Naive B cell (primary cell): Measurements from ENCODE around the gene GNGT1. TPM values are rescaled to one million over a fixed set of nuclear protein-coding genes. Genes with fewer than 3 reads are reported as not detected.
"Not testable (repeated sequence)": the region's sequence is repeated elsewhere in the genome, so short reads cannot be mapped to it uniquely, and the experiment has no call there.

ENCODE experiments used
- ATAC-seq, 2 donors: fragments of 150-1000 bp; cut with Tn5 transposase; 2 replicates each; pipeline ENCODE4 v1.10.0; 2021; ENCODE audit warnings: low read depth in 2 of 2, mild to moderate bottlenecking in 2 of 2, moderate library complexity in 2 of 2
- DNase-seq: peaks from one replicate; pipeline ENCODE4 v3.0.0; 2022
- H3K27ac Mint-ChIP-seq, 6 donors: one replicate each; pipeline ENCODE4 v1.8.0; 2020 to 2022; ENCODE audit warnings: mild to moderate bottlenecking in 6 of 6, mixed read lengths in 6 of 6, moderate library complexity in 5 of 6, inconsistent platforms in 2 of 6
- H3K27me3 Mint-ChIP-seq, 3 donors: one replicate each; pipeline ENCODE4 v1.8.0; 2021 to 2022; ENCODE audit warnings: mixed read lengths in 3 of 3, mild to moderate bottlenecking in 1 of 3
- H3K36me3 Mint-ChIP-seq, 2 donors: one replicate each; pipeline ENCODE4 v1.8.0; 2020 to 2022; ENCODE audit warnings: mixed read lengths in 2 of 2, inconsistent platforms in 1 of 2, mild to moderate bottlenecking in 1 of 2
- H3K4me1 Mint-ChIP-seq, 3 donors: one replicate each; pipeline ENCODE4 v1.8.0; 2020 to 2022; ENCODE audit warnings: mixed read lengths in 3 of 3, inconsistent platforms in 1 of 3, mild to moderate bottlenecking in 1 of 3, moderate library complexity in 1 of 3
- H3K4me3 Mint-ChIP-seq, 8 donors: one replicate each; pipeline ENCODE4 v1.8.0; 2020 to 2022; ENCODE audit warnings: mild to moderate bottlenecking in 8 of 8, mixed read lengths in 8 of 8, moderate library complexity in 8 of 8, inconsistent platforms in 2 of 8
- H3K9me3 Mint-ChIP-seq, 7 donors: one replicate each; pipeline ENCODE4 v1.8.0; 2020 to 2022; ENCODE audit warnings: mixed read lengths in 7 of 7, mild to moderate bottlenecking in 5 of 7, inconsistent platforms in 2 of 7, moderate library complexity in 1 of 7
- polyA plus RNA-seq, 6 donors: library from polyadenylated mRNA; unstranded; fragments of 300-500 nt; fragmentation: Illumina TruSeq; gene quantifications; one replicate each; pipeline ENCODE4 v1.2.3, GENCODE V29; 2021; ENCODE audit warnings: low read depth in 6 of 6

GNGT1 gene
- polyA plus RNA-seq, 6 donors from 2014 or later: not detected

DNA sequence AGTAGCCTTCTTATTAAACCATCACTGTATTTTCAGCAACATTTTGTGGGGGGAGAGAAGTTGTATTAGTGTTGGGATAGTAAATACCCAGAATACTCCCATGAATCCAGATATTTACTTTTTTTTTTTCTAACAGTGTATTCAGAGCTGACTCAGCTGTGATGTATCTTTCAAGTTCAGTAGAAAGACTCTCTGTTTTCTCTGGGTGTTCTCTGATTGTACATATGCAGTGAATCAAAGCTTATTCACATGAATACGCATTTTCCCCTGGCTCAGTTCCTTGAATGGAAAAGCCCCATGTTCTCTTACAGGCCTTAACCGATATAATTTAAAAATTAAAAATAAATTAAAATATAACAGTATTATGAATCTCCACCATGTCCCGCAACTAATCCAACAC, 17.1 kb upstream of the GNGT1 start:
- Mint-ChIP-seq H3K27me3 (peaks cover 55 to 67% (median 63%) of the 10 kb centered on the region in 3 donors), H3K4me1 (peaks cover 12 to 15% (median 15%) of the 10 kb centered on the region in 3 donors), H3K4me3 (peak overlapping the region in 4 of 8 donors; percentile 62 to 94 (median 88)), H3K27ac (no peak overlapping the region), H3K9me3 (peaks cover 0 to 4% (median 0%) of the 10 kb centered on the region in 7 donors), H3K36me3 (peaks cover 4 to 7% of the 10 kb centered on the region in 2 donors)
- DNase-seq: no peak
- ATAC-seq: no peak

DNA sequence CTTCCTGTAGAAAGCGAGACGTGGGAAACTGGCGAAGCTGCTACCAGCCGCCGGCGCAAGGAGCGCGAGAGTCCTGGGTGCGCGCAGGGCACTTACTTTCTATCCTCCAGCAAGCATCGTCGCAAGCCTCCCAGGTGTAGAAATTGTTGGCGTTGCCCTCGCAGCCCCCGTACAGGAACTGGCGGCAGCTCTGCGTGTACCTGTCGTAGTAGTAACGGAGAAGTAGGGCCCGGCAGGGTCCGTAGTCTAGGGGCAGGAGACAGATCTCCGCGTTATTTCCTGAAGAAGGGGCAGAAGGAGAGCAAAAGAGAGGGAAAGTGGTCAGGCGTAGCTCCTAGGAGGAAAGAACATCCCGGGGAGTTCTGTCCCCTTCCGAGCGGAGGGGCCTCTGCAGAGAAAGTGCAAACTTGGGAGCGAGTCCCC, 16.3 kb upstream of the GNGT1 start:
- H3K27ac Mint-ChIP-seq: no peak overlapping the region
- H3K4me3 Mint-ChIP-seq: peak overlapping the region; percentile 62 to 94 (median 88)
- H3K4me1 Mint-ChIP-seq: peaks cover 12 to 15% (median 15%) of the 10 kb centered on the region in 3 donors
- peaks cover 55 to 68% (median 66%) of the 10 kb centered on the region in 3 donors for H3K27me3 Mint-ChIP-seq
- peak; percentile 52 to 61 for ATAC-seq
- DNase-seq: peak; percentile 8
- H3K36me3 Mint-ChIP-seq: peaks cover 4 to 7% of the 10 kb centered on the region in 2 donors
- peaks cover 0 to 4% (median 0%) of the 10 kb centered on the region in 7 donors for H3K9me3 Mint-ChIP-seq

DNA sequence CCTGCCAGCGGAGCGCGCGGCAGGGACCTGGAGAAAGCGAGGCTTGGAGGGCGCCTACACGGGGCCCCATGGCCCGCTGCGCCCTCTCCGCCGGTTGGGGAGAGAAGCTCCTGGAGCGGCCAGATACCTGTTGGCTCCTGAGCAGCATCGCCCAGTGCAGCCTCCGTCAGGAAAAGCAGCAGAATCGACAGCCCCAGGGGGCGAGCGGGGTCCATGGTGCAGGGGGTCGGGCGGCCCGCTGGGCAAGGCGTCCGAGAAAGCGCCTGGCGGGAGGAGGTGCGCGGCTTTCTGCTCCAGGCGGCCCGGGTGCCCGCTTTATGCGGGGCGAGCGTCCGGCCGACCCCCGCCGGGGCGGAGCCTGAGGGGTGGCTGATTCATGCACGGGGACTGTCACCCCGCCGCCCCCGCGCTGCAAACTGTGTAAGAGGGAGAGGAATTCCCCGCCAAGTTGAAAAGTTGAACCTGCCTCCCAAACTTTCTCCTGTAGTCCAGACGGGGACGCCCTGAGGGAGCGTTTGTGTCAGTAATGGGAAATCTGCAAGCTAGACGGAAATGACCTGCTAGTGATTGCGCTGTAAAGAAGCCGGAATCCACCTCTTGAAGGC, 15.8 kb upstream of the GNGT1 start, which contains the start of gene TFPI2:
TFPI2 (minus strand) TSS at position 290 of the 605 bp plus-strand sequence; CDS start at position 215, 75 bp downstream.
- Mint-ChIP-seq H3K27ac (no peak within 1 kb of the TSS), H3K4me3 (peak within 1 kb of the TSS; percentile 62 to 94 (median 88)), H3K36me3 (peaks cover 4 to 7% of the 10 kb centered on the region in 2 donors), H3K4me1 (peaks cover 12 to 15% (median 15%) of the 10 kb centered on the region in 3 donors), H3K9me3 (peaks cover 0 to 4% (median 0%) of the 10 kb centered on the region in 7 donors), H3K27me3 (peaks cover 55 to 72% (median 68%) of the 10 kb centered on the region in 3 donors)
- DNase-seq (peak; percentile 9), ATAC-seq (peak; percentile 47 to 55)

DNA sequence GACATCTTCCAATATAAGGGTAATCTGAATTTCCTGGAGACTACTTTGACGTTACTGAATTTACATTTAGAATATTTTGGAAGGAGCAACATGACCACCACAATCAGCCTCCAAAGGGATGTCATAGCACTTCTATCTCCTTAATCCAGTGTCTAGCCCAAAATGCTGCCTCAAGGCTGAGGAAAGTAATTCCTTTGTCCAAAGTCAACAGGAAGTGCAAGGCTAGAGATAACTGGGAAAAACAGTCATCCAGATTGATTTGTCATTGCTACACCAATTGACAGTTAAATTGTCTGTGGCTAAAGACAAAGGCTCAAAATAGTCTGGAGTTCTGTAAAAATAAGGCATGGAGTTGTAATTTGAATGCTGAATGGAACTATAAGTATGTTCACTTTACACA, 11.9 kb upstream of the GNGT1 start:
- H3K27me3 Mint-ChIP-seq: peaks cover 48 to 76% (median 67%) of the 10 kb centered on the region in 3 donors
- peaks cover 4 to 7% of the 10 kb centered on the region in 2 donors for H3K36me3 Mint-ChIP-seq
- H3K9me3 Mint-ChIP-seq: peaks cover 0 to 4% (median 0%) of the 10 kb centered on the region in 7 donors
- H3K27ac Mint-ChIP-seq: no peak overlapping the region
- H3K4me3 Mint-ChIP-seq: no peak overlapping the region
- ATAC-seq (no peak), DNase-seq (no peak)
- H3K4me1 Mint-ChIP-seq: peaks cover 12 to 15% (median 13%) of the 10 kb centered on the region in 3 donors

DNA sequence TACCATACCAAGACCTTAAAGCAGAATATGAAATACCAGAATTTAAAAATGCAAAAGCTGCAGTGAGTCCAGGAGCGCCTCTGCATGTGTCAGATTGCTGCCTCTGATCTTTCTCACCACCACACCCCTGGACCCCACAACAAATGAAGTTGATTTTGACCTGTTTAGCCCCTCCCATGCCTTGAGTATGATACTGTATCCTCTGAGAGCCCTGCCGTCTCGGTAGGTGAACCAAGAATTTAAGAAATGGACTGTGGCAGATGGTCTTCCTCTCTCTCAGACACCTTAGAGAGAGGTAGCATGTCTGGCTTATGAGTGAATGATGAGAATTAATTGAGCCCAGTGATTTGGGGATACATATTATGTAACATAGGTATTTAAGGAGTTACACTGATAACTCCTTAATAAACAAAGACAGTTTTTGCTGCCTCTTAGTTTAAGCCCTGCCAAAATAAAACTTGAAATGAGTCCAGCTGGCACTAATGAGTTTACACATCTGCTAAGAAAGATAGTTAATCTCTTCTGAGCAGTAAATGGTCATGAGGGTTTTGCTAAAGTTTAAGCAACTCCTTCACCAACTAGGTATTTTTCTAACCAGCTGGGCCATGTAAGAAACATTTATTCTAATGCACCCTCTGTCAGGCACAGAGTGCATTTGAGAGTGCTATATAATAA, 11.3 kb upstream of the GNGT1 start:
- ATAC-seq (no peak), DNase-seq (no peak)
- peaks cover 47 to 76% (median 66%) of the 10 kb centered on the region in 3 donors for H3K27me3 Mint-ChIP-seq
- H3K4me3 Mint-ChIP-seq: no peak overlapping the region
- peaks cover 0 to 4% (median 0%) of the 10 kb centered on the region in 7 donors for H3K9me3 Mint-ChIP-seq
- H3K4me1 Mint-ChIP-seq: peaks cover 6 to 9% (median 7%) of the 10 kb centered on the region in 3 donors
- no peak overlapping the region for H3K27ac Mint-ChIP-seq
- peaks cover under 1 to 3% of the 10 kb centered on the region in 2 donors for H3K36me3 Mint-ChIP-seq

DNA sequence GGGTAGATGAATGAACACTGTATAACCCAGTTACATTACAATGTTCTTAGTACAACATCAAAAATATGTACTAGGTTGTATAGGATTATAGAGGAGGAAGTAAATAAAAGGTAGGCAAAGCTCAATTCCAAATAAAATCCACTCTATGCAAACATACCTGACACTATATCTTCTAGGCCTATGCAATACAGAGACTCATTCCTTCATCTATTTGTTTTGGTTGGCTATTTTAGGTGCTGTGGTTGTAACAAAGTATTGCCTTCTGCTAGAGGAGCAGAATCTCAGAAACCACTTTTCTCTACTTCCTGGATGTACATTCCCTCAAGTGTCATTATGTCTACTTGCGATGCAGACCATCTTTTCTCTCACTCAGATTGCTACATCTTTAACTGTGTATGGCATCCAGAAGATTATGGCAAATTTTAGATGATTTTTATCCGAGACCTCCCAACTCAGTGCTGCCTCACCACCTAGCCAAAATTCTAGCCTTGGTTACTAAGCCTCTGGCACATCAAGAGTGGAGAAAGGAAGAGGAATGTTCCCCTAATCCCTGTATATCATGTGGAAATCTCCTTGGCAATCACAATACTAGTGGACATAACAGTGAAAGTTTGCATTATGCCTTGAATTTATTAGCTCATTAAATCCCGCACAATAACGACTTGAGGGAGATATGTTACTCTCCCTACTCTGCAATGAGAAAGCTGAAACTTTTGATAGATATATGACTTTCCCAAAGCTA, 10.3 kb upstream of the GNGT1 start:
- Mint-ChIP-seq H3K27ac (no peak overlapping the region), H3K36me3 (no peaks in the 10 kb centered on the region), H3K4me1 (peaks cover 0 to under 1% (median 0%) of the 10 kb centered on the region in 3 donors), H3K4me3 (no peak overlapping the region), H3K9me3 (peaks cover 0 to 4% (median 0%) of the 10 kb centered on the region in 7 donors), H3K27me3 (peaks cover 42 to 70% (median 64%) of the 10 kb centered on the region in 3 donors)
- no peak for DNase-seq
- ATAC-seq: no peak

DNA sequence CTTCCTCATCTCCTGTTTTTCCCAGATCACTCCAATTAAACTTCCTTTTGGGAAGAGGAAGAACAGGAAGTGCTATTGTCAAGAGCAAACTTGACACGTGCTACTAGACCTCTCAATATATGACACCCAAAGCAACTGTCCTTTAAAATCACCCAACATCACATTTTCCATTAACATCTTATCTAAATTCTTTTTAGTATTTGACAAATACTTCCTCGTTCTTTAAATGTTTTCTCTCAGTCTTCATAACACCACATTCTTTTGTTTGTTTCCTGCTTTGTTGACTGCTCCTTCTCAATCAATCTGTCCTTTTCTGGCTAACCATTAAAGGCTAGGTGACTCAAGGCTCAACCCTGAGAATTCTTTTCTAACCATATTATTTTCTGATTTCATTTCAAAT, 8.7 kb upstream of the GNGT1 start:
- Mint-ChIP-seq H3K27me3 (peaks cover 26 to 60% (median 52%) of the 10 kb centered on the region in 3 donors), H3K36me3 (no peaks in the 10 kb centered on the region), H3K9me3 (no peaks in the 10 kb centered on the region), H3K4me3 (no peak overlapping the region), H3K4me1 (no peaks in the 10 kb centered on the region), H3K27ac (no peak overlapping the region)
- ATAC-seq (no peak), DNase-seq (no peak)

DNA sequence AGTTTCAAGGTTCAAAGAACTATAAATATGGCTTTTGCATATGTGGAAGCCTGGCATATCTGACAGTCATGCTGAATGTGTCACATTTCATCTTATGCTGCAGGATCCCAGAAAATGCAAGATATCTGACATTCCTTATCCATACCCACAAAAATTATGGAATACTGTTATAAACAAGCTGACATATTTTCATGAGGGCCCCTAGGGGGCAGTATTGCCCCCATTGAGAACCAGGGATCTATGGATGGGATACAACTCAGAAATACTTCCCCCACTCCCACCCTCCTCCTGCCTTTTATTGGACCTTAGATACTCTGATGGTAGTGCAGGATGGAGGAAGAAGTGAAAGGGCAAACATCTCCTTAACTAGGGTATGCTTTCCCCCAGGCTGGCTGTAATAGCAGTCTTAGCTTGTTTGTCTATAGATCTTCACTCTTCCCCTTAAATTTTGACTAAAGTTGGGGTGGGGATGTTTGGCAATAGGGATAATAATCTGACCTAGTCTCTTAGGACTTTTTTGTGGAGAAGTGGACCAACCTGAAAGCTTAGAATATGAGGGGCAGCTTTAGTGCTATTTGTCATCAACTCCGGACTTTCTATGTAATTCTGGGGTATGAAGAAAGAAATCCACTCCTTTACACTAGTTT, 3.5 kb upstream of the GNGT1 start:
- Mint-ChIP-seq H3K4me1 (no peaks in the 10 kb centered on the region), H3K9me3 (no peaks in the 10 kb centered on the region), H3K27me3 (peaks cover 24 to 34% (median 25%) of the 10 kb centered on the region in 3 donors), H3K4me3 (no peak overlapping the region), H3K27ac (no peak overlapping the region), H3K36me3 (no peaks in the 10 kb centered on the region)
- DNase-seq (peak; percentile 14), ATAC-seq (peak in 1 of 2 donors; percentile 43)

DNA sequence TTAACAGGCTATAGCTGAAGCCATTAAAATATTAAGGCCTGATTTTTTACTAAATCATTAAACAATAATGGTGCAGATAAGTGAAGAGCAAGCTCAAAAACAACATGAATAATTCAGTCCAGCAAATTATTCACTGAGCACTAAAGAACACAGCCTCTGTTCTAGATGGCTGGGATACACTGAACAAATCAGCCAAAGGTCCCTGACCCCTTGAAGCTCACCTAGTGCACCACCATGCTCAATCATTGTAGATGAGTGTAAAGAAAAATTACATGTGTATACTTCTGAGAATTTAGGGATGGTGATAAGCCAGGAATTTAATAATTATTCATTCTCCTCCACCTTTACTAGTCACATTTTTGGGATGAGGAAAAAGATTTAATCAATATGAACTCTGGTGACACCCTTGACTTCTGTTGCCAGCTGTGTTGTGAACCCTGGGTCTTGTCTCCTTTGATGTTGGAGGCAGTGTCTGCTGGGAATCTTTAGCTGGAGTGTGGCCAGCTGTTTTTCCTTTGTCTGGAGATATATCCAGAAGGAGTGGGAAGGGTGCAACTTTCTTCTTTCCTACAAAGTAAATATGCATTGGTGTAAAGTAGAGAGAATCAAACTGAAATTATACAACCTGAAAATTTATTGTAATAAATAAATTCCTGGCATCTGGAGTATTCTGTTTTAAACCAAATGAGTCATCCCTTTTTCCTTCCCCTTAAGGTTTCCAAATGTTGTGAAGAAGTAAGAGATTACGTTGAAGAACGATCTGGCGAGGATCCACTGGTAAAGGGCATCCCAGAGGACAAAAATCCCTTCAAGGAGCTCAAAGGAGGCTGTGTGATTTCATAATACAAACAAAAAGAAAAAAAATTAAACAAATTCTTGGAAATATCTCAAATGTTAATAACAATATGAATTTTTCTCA, 4.0 kb downstream of the GNGT1 start:
- Mint-ChIP-seq H3K9me3 (no peaks in the 10 kb centered on the region), H3K27me3 (peaks cover 0 to 13% (median 7%) of the 10 kb centered on the region in 3 donors), H3K27ac (no peak overlapping the region), H3K4me3 (no peak overlapping the region), H3K4me1 (peaks cover 0 to 5% (median 4%) of the 10 kb centered on the region in 3 donors), H3K36me3 (no peaks in the 10 kb centered on the region)
- DNase-seq (no peak), ATAC-seq (no peak)

DNA sequence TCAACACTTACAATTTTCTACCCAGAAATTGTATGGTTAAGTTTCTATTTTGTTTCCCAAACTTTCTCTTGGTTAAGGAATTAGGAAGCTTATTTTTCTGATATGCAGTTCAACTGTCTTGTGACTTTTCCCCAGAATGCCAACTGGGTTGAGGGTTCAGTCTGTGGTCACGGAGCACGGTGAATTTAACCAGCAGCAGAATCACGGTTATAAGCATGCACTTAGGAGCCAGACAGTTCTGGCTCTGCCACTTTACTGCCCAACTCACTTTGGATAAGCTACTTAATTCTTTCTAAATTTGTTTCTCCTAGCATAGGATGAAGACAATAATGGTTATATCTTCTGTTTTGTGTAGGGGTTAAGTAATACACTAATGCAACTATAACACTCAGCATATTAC, 4.9 kb downstream of the GNGT1 start:
- H3K36me3 Mint-ChIP-seq, H3K9me3 Mint-ChIP-seq: not testable (repeated sequence)
- peaks cover 0 to 10% (median 7%) of the 10 kb centered on the region in 3 donors for H3K27me3 Mint-ChIP-seq

DNA sequence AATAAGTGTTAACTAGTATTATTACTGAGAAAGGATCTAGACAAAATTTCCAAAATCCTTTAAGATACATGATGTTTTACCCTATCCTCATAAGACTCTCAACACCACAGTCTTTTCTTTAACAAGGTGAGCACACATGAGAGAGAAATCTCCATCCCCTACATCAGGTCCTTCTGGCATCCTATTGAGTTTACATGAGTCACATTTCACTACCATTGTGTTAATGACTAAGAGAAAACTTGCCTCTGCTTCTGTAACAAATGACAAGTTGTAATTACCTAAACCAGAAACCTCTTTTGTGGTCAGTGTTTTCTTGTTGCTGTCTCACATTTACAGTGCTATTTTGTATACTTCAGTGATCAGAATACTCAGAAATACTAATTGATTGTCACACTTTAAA, 5.3 kb downstream of the GNGT1 start:
- H3K36me3 Mint-ChIP-seq, H3K9me3 Mint-ChIP-seq, H3K27me3 Mint-ChIP-seq: not testable (repeated sequence)

More for the DNA sequence above, 4.9 kb downstream of the GNGT1 start:
- not testable (repeated sequence) for H3K4me1 Mint-ChIP-seq, H3K27ac Mint-ChIP-seq, H3K4me3 Mint-ChIP-seq, DNase-seq, ATAC-seq

DNA sequence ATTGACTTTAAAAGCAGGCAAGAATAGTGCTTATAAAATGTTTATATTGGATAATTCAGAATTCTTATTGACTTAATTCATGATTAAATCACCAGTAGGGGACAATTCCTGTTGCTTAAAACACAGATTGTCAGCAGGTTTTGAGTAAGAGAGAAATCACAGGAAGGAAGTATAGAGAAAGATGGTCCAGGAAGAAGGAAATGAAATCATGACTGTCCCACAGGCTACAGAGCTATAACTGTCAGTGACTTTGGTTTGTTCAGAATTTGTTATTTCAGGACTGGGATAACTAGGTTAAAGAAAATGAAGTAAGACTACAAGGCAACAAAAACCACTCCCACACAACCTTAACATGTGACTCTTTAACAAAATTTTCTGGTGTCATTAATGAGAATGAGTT, 6.8 kb downstream of the GNGT1 start:
- no peak overlapping the region for H3K27ac Mint-ChIP-seq
- H3K9me3 Mint-ChIP-seq: no peaks in the 10 kb centered on the region
- H3K27me3 Mint-ChIP-seq: peaks cover 5 to 11% (median 10%) of the 10 kb centered on the region in 3 donors
- no peak overlapping the region for H3K4me3 Mint-ChIP-seq
- H3K36me3 Mint-ChIP-seq: no peaks in the 10 kb centered on the region
- no peak for ATAC-seq
- peaks cover 0 to 5% (median 4%) of the 10 kb centered on the region in 3 donors for H3K4me1 Mint-ChIP-seq
- DNase-seq: no peak

More for the DNA sequence above, 5.3 kb downstream of the GNGT1 start:
- DNase-seq, ATAC-seq, H3K4me3 Mint-ChIP-seq, H3K27ac Mint-ChIP-seq, H3K4me1 Mint-ChIP-seq: not testable (repeated sequence)
